A673 (cell line): ENCODE data around the gene RIMS3. TPM values are rescaled to one million over a fixed set of nuclear protein-coding genes. Genes with fewer than 3 reads are reported as not detected.

ENCODE experiments used
- BruUV-seq: library from RNA; stranded (reverse); fragments of 400-500 nt; replicated peaks from 2 replicates; lab custom pipeline; 2021; lab: Mats Ljungman, UMichigan
- CTCF ChIA-PET: fragments of 300-600 bp; sonication (Branson Sonifier 250); formaldehyde crosslinking; loops from one replicate; lab custom pipeline; 2022; ENCODE audit warnings: antibody characterized with exemption; lab: Charles Lee
- POLR2A ChIA-PET: fragments of 300-600 bp; sonication (Branson Sonifier 250); formaldehyde crosslinking; loops from one replicate; lab custom pipeline; 2022; ENCODE audit warnings: antibody characterized with exemption; ENCODE audit not compliant: low non-redundant PET; lab: Charles Lee
- DNase-seq: peaks from one replicate; pipeline ENCODE4 v3.0.0-alpha.2; 2015; ENCODE audit warnings: low spot score
- H3K27ac ChIP-seq: fragments of 200-600 bp; sonication (generic); 2 replicates; pipeline ENCODE4 v1.5.1; 2016; ENCODE audit warnings: mixed run types, low read depth, mild to moderate bottlenecking, mixed read lengths, antibody characterized with exemption, low read length; ENCODE audit not compliant: poor library complexity, severe bottlenecking
- H3K27me3 ChIP-seq: fragments of 200-600 bp; sonication (generic); replicated peaks from 2 replicates; pipeline ENCODE4 v1.6.1; 2017; ENCODE audit warnings: mixed run types, low read depth, mild to moderate bottlenecking, mixed read lengths, antibody characterized with exemption, low read length; ENCODE audit not compliant: insufficient read depth, poor library complexity
- H3K36me3 ChIP-seq: fragments of 200-600 bp; sonication (generic); 2 replicates; pipeline ENCODE4 v1.6.1; 2016; ENCODE audit warnings: mixed run types, mild to moderate bottlenecking, mixed read lengths, antibody characterized with exemption, low read length; ENCODE audit not compliant: insufficient read depth, poor library complexity, severe bottlenecking
- H3K4me1 ChIP-seq: fragments of 200-600 bp; sonication (generic); 2 replicates; pipeline ENCODE4 v1.6.1; 2017; ENCODE audit warnings: mixed run types, mild to moderate bottlenecking, mixed read lengths, antibody characterized with exemption, low read length; ENCODE audit not compliant: insufficient read depth, poor library complexity, severe bottlenecking
- H3K4me3 ChIP-seq: fragments of 200-600 bp; sonication (generic); 2 replicates; pipeline ENCODE4 v1.5.1; 2016; ENCODE audit warnings: low read depth, mixed run types, mild to moderate bottlenecking, mixed read lengths, low read length; ENCODE audit not compliant: poor library complexity, severe bottlenecking
- H3K9me3 ChIP-seq: fragments of 200-600 bp; sonication (generic); 2 replicates; pipeline ENCODE4 v1.6.1; 2016; ENCODE audit warnings: mixed run types, low read depth, mild to moderate bottlenecking, mixed read lengths, antibody characterized with exemption, low read length; ENCODE audit not compliant: poor library complexity, severe bottlenecking
- CTCF ChIP-seq: fragments of 300-800, 200-600 bp; sonication (generic); conservative IDR thresholded peaks from 2 replicates; pipeline ENCODE4 v1.5.1; 2017; ENCODE audit warnings: low read depth, mild to moderate bottlenecking, antibody characterized with exemption, low read length, moderate library complexity, mixed read lengths
- EZH2 ChIP-seq: fragments of 200-600 bp; sonication (generic); IDR thresholded peaks from 2 replicates; pipeline ENCODE4 v1.6.1; 2017; ENCODE audit warnings: borderline replicate concordance, low read depth, mild to moderate bottlenecking, mixed read lengths, antibody characterized with exemption, low read length; ENCODE audit not compliant: poor library complexity, severe bottlenecking
- intact Hi-C: fragments of 100-400 bp; cut with micrococcal nuclease; formaldehyde crosslinking; loops from one replicate; pipeline ENCODE4 v1.10.0; 2022; ENCODE audit not compliant: unreplicated experiment
- total RNA-seq: library from RNA; stranded (reverse); gene quantifications from 2 replicates; pipeline ENCODE4 v1.2.3, GENCODE V29; 2021

RIMS3 gene
- total RNA-seq, 1 experiment from 2014 or later = 9.9 TPM

- Histone ChIP-seq H3K9me3 (no peaks in the 10 kb centered on the region), H3K4me3 (no peak overlapping the region), H3K4me1 (peaks cover 33% of the 10 kb centered on the region), H3K27me3 (no peaks in the 10 kb centered on the region), H3K27ac (no peak overlapping the region), H3K36me3 (no peaks in the 10 kb centered on the region)
- peak; percentile 29 for DNase-seq
- BruUV-seq = no TSS peak
- TF ChIP-seq CTCF (no peak), EZH2 (no peak)
- intact Hi-C loops = no loop called here
- CTCF ChIA-PET = interaction anchor here (0.7 kb wide), 1 partner anchor 267 kb away, joined by 3 read pairs; no protein-coding TSS in a partner anchor
- POLR2A ChIA-PET = no interaction called here
Measured at GRCh38 chr1:40673452-40673851, 8.0 kb upstream of the RIMS3 start.

DNA sequence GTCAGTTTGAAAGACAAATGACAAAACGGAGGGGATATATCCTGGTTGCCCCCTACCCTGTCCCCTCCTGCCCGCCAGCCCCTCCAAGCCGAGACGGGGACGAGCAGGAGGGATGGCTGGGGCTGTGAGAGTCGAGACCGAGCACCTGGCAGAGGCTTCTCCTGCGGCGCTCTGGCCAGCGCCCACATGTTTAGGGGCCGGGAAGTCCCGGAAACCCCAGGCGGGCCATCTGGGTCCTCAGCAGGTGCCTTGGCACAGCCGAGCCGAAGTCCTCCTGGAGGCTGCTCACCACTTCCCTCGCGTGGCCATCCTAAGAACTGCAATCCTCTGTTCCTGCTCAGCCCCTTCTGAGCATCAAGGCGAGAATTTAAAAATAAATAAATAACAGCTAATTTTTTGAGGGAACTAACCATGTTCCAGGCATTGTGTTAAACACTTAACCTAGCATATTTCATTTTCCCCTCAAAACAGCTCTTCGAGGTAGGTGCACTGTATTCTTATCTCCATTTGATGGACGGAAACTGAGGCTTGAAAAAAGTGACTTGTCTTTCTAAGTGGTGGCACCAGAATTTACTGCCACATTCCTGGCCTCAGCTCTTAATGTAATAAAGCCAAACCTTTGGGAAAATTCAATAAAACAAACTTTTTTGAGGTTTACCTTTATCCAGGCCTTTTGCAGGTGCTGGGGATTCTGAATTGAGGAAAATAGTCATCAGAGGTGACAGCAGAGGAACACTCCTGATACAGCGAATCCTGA is 3.5 kb upstream of the RIMS3 start:
- Histone ChIP-seq H3K4me3 (peak overlapping the region; percentile 34), H3K4me1 (peaks cover 20% of the 10 kb centered on the region), H3K27ac (no peak overlapping the region), H3K27me3 (no peaks in the 10 kb centered on the region), H3K36me3 (no peaks in the 10 kb centered on the region), H3K9me3 (no peaks in the 10 kb centered on the region)
- CTCF ChIA-PET = interaction anchor here (0.6 to 1.0 kb wide), 3 partner anchors 9 to 22 kb away, joined by 3 read pairs; partner anchors contain the start of gene NFYC
- no TSS peak for BruUV-seq
- TF ChIP-seq CTCF (peak; percentile 92), EZH2 (no peak)
- intact Hi-C loops = loop anchor here (1.0 kb wide), 1 partner anchor 57 kb away; no protein-coding TSS in a partner anchor
- POLR2A ChIA-PET = no interaction called here
- DNase-seq = peak; percentile 85

- Histone ChIP-seq H3K27me3 (no peaks in the 10 kb centered on the region), H3K4me3 (peak overlapping the region; percentile 89), H3K9me3 (no peaks in the 10 kb centered on the region), H3K36me3 (no peaks in the 10 kb centered on the region), H3K27ac (no peak overlapping the region), H3K4me1 (peaks cover 28% of the 10 kb centered on the region)
- DNase-seq = no peak
- POLR2A ChIA-PET = no interaction called here
- TF ChIP-seq CTCF = no peak
- TF ChIP-seq EZH2 = no peak
- no TSS peak for BruUV-seq
- CTCF ChIA-PET = interaction anchor here (0.6 kb wide), 1 partner anchor 28 kb away, joined by 6 read pairs; no protein-coding TSS in a partner anchor
- intact Hi-C loops = no loop called here
Measured at GRCh38 chr1:40664791-40665190, 691 bp downstream of the RIMS3 start.
